NB4 (cell line): ENCODE measurements around the gene KCNE5.
"Not testable (repeated sequence)": the region's sequence is repeated elsewhere in the genome, so short reads cannot be mapped to it uniquely, and the experiment has no call there.

Source experiments
- DNase-seq: peaks from one replicate; pipeline ENCODE4 v3.0.0; 2010; ENCODE audit warnings: low read depth
- H3K4me3 ChIP-seq: one replicate; pipeline ENCODE4 v1.5.1; 2011; ENCODE audit warnings: mild to moderate bottlenecking, low read depth, low read length, moderate library complexity
- CTCF ChIP-seq: IDR thresholded peaks from one replicate; pipeline ENCODE4 v1.5.1; 2012; ENCODE audit warnings: low read depth, low read length
- MAX ChIP-seq: IDR thresholded peaks from 2 replicates; pipeline ENCODE4 v1.6.1; 2011; ENCODE audit warnings: low read depth, low read length
- MYC ChIP-seq: IDR thresholded peaks from 2 replicates; pipeline ENCODE4 v1.6.1; 2011; ENCODE audit warnings: low read depth, low read length
- POLR2A ChIP-seq: IDR thresholded peaks from 2 replicates; pipeline ENCODE4 v1.6.1; 2011; ENCODE audit warnings: mild to moderate bottlenecking; ENCODE audit not compliant: insufficient read length; ENCODE audit errors: extremely low read depth

The KCNE5 gene

GRCh38 chrX:109656774-109657173 lies 31.8 kb upstream of the KCNE5 start:
- DNase-seq = no peak

GRCh38 chrX:109655502-109656201 lies 30.7 kb upstream of the KCNE5 start:
- TF ChIP-seq MAX (no peak), MYC (no peak), CTCF (no peak)
- DNase-seq = no peak
- no peak overlapping the region for H3K4me3 ChIP-seq

More at GRCh38 chrX:109656774-109657173, 31.8 kb upstream of the KCNE5 start:
- no peak overlapping the region for H3K4me3 ChIP-seq
- TF ChIP-seq MAX (no peak), POLR2A (no peak), MYC (no peak), CTCF (no peak)

- DNase-seq = no peak
- no peak overlapping the region for H3K4me3 ChIP-seq
- TF ChIP-seq MAX (no peak), CTCF (no peak), MYC (no peak), POLR2A (no peak)
These were observed 29.6 kb upstream of the KCNE5 start for GRCh38 chrX:109654516-109655109.

GRCh38 chrX:109644671-109645070 lies 19.7 kb upstream of the KCNE5 start:
- not testable (repeated sequence) for DNase-seq, H3K4me3 ChIP-seq

GRCh38 chrX:109643687-109644086 lies 18.7 kb upstream of the KCNE5 start:
- H3K4me3 ChIP-seq = no peak overlapping the region
- TF ChIP-seq MYC (no peak), MAX (no peak), POLR2A (no peak), CTCF (no peak)
- DNase-seq = no peak

GRCh38 chrX:109638158-109638557 lies 13.2 kb upstream of the KCNE5 start:
- TF ChIP-seq MAX (no peak), CTCF (no peak), MYC (no peak), POLR2A (no peak)
- no peak overlapping the region for H3K4me3 ChIP-seq
- no peak for DNase-seq

GRCh38 chrX:109637477-109637876 lies 12.5 kb upstream of the KCNE5 start:
- not testable (repeated sequence) for DNase-seq

More at GRCh38 chrX:109637477-109637876, 12.5 kb upstream of the KCNE5 start:
- H3K4me3 ChIP-seq = not testable (repeated sequence)
